HG02943 (cell line): Measurements from ENCODE around the gene PTPRZ1.

Experiments
- ATAC-seq: cut with Tn5 transposase; IDR thresholded peaks from one replicate; pipeline ENCODE4 v1.9.1; 2021; ENCODE audit warnings: mild to moderate bottlenecking, low read depth, moderate library complexity; ENCODE audit not compliant: unreplicated experiment

The PTPRZ1 gene

GRCh38 chr7:121872831-121873288 lies at the start of gene PTPRZ1:
TSS of gene PTPRZ1 (plus strand) at chr7:121873161. CDS start at chr7:121873500, 339 bp downstream.
- no peak for ATAC-seq

GRCh38 chr7:121824276-121824675 lies 48.7 kb upstream of the PTPRZ1 start:
- ATAC-seq = no peak

- no peak for ATAC-seq
These were observed 41.6 kb upstream of the PTPRZ1 start for GRCh38 chr7:121831351-121831750.

- ATAC-seq = no peak
These were observed 41.2 kb upstream of the PTPRZ1 start for GRCh38 chr7:121831801-121832200.

- ATAC-seq = no peak
These were observed 40.6 kb upstream of the PTPRZ1 start for GRCh38 chr7:121832347-121832746.

GRCh38 chr7:121833991-121834390 lies 39.0 kb upstream of the PTPRZ1 start:
- no peak for ATAC-seq

GRCh38 chr7:121837462-121837861 lies 35.5 kb upstream of the PTPRZ1 start:
- no peak for ATAC-seq

GRCh38 chr7:121847041-121847440 lies 25.9 kb upstream of the PTPRZ1 start:
- ATAC-seq = no peak

- no peak for ATAC-seq
These were observed 19.7 kb upstream of the PTPRZ1 start for GRCh38 chr7:121853307-121853706.

GRCh38 chr7:121860953-121861352 lies 12.0 kb upstream of the PTPRZ1 start:
- ATAC-seq = no peak

GRCh38 chr7:121862591-121862990 lies 10.4 kb upstream of the PTPRZ1 start:
- no peak for ATAC-seq

- ATAC-seq = no peak
These were observed 1.8 kb upstream of the PTPRZ1 start for GRCh38 chr7:121871188-121871587.

- no peak for ATAC-seq
These were observed 581 bp downstream of the PTPRZ1 start for GRCh38 chr7:121873289-121874194.

GRCh38 chr7:121874298-121874697 lies 1.3 kb downstream of the PTPRZ1 start:
- ATAC-seq = no peak

GRCh38 chr7:121875203-121875602 lies 2.2 kb downstream of the PTPRZ1 start:
- no peak for ATAC-seq

- no peak for ATAC-seq
These were observed 3.9 kb downstream of the PTPRZ1 start for GRCh38 chr7:121876656-121877500.

GRCh38 chr7:121878918-121879464 lies 6.0 kb downstream of the PTPRZ1 start:
- ATAC-seq = no peak

GRCh38 chr7:121879544-121879943 lies 6.6 kb downstream of the PTPRZ1 start:
- no peak for ATAC-seq

- no peak for ATAC-seq
These were observed 9.8 kb downstream of the PTPRZ1 start for GRCh38 chr7:121882731-121883130.

GRCh38 chr7:121885166-121885920 lies 12.4 kb downstream of the PTPRZ1 start:
- no peak for ATAC-seq
